ENCODE data around the gene BMPR1A.

The BMPR1A gene

DNA sequence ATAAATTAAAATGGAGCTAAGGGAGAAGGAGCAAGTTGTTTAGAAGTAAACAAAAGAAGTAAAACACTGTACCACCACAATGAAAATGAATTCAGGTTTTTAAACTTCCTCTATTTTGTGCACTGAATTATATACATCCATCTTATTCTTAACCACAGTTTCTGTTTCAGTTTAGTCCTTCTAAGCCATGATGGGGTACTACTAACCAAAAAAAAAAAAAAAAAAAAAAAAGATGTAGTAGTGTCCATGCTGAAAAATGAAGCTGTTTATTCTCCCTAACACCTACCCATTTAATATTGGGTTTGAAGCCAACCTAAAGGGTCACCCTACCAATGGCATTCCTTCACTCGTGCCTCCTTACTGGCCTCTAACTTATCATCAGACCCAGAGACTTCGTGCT lies 3.4 kb upstream of the BMPR1A start:
- no CpG with 5 or more reads among the region's 2 CpGs for WGBS (ENCODE audit: insufficient coverage)

DNA sequence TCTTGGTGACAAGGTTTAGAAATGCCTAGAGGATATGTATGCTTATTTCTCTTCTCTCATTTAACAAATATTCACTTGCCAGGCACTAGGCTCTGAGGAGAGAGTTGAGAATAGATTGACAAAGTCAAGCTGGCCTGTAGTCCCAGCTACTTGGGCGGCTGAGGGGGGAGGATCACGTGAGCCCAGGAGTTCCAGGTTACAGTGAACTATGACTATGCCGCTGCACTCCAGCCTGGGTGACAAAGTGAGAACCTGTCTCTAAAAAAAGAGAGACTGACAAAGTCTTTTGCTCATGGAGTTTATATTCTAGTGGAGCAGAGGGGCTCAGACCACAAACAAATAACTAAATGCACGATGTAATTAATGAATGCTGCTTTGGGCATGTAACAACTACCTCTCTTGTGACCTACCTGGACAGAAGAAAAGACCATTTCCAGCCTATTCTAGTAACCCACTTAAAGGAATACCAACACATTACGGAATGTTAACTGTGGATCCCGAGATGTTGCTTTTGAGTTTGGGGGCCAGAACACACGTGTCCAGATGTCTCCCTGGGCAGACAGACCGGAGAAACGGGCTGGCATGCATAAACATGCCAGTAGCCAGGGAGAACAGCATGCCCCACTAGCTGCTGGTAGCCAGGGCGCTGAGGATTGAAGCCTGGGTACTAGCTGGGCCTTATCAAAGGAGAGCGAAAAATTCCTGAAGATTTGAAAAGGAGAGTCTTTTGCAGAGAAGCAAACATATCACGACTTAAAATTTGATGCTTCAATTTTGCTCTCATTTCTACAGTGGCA lies 2.6 kb upstream of the BMPR1A start:
- Histone ChIP-seq H3K27me3 (replicated peaks in 2 of 5; ENCODE audit: control insufficient read depth in 4 of 5, insufficient read depth in 5 of 5, low read length in 4 of 5) (peaks cover 19 to 59% (median 35%) of the 10 kb centered on the region in 5 experiments), H3K4me3 (ENCODE audit: control insufficient read depth in 1 of 7, extremely low read depth in 1 of 7, insufficient read depth in 4 of 7, low read depth in 2 of 7, low read length in 6 of 7) (no peak overlapping the region), H3K36me3 (ENCODE audit: control insufficient read depth in 4 of 4, insufficient read depth in 4 of 4, low read length in 3 of 4) (no peaks in the 10 kb centered on the region), H3K4me1 (ENCODE audit: control extremely low read depth in 1 of 4, control insufficient read depth in 4 of 4, insufficient read depth in 4 of 4, low read length in 3 of 4) (peaks cover 0 to 23% (median 16%) of the 10 kb centered on the region in 4 experiments), H3K27ac (ENCODE audit: insufficient read depth in 1 of 2, low read depth in 1 of 2, low read length in 2 of 2, poor library complexity in 1 of 2, severe bottlenecking in 2 of 2) (no peak overlapping the region), H3K9me3 (ENCODE audit: control extremely low read depth in 1 of 5, control insufficient read depth in 4 of 5, insufficient read depth in 2 of 5, low read depth in 1 of 5, low read length in 4 of 5) (no peaks in the 10 kb centered on the region)
- DNase-seq: no peak
- ChIA-PET CTCF (no interaction called here), POLR2A (interaction anchor here (0.6 kb wide), 1 partner anchor 222 kb away, joined by 3 read pairs; no protein-coding TSS in a partner anchor)
- 96% methylated on average over 10 of the region's 12 CpGs for WGBS (ENCODE audit: insufficient coverage)

More for the DNA sequence above, 3.4 kb upstream of the BMPR1A start:
- DNase-seq: peak; percentile 39 to 85 (median 69)
- Histone ChIP-seq H3K36me3 (ENCODE audit: control insufficient read depth in 4 of 4, insufficient read depth in 4 of 4, low read length in 3 of 4) (no peaks in the 10 kb centered on the region), H3K4me3 (ENCODE audit: control insufficient read depth in 1 of 7, extremely low read depth in 1 of 7, insufficient read depth in 4 of 7, low read depth in 2 of 7, low read length in 6 of 7) (no peak overlapping the region), H3K9me3 (ENCODE audit: control extremely low read depth in 1 of 5, control insufficient read depth in 4 of 5, insufficient read depth in 2 of 5, low read depth in 1 of 5, low read length in 4 of 5) (no peaks in the 10 kb centered on the region), H3K27ac (ENCODE audit: insufficient read depth in 1 of 2, low read depth in 1 of 2, low read length in 2 of 2, poor library complexity in 1 of 2, severe bottlenecking in 2 of 2) (no peak overlapping the region), H3K27me3 (replicated peaks in 2 of 5; ENCODE audit: control insufficient read depth in 4 of 5, insufficient read depth in 5 of 5, low read length in 4 of 5) (peaks cover 17 to 54% (median 29%) of the 10 kb centered on the region in 5 experiments), H3K4me1 (ENCODE audit: control extremely low read depth in 1 of 4, control insufficient read depth in 4 of 4, insufficient read depth in 4 of 4, low read length in 3 of 4) (peaks cover 0 to 23% (median 16%) of the 10 kb centered on the region in 4 experiments)
- POLR2A ChIA-PET: interaction anchor here (0.6 kb wide), 1 partner anchor 223 kb away, joined by 3 read pairs; no protein-coding TSS in a partner anchor
- CTCF ChIA-PET: interaction anchor here (1.0 kb wide), 1 partner anchor 20 kb away, joined by 4 read pairs; no protein-coding TSS in a partner anchor

DNA sequence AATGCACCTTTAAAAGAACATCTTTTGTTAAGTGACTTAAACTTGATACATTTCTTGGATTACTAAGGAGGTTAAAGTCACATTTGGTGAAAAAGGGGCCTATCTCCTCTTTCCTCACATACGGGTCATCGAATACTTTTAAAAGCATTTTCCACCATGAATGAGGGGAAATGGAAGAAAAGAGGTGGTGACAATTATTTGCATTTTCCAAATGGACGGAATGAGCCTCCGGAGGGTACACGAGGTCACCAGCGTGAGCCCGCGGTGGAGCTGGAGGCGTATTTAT lies 1.0 kb upstream of the BMPR1A start:
- H3K27me3 ChIP-seq (replicated peaks in 2 of 5; ENCODE audit: control insufficient read depth in 4 of 5, insufficient read depth in 5 of 5, low read length in 4 of 5): peaks cover 24 to 65% (median 38%) of the 10 kb centered on the region in 5 experiments
- 7% methylated on average over 7 of the region's 9 CpGs for WGBS (ENCODE audit: insufficient coverage)
- H3K4me1 ChIP-seq (ENCODE audit: control extremely low read depth in 1 of 4, control insufficient read depth in 4 of 4, insufficient read depth in 4 of 4, low read length in 3 of 4): peaks cover 0 to 23% (median 16%) of the 10 kb centered on the region in 4 experiments
- peak in 1 of 3 donors; percentile 9 for DNase-seq
- H3K4me3 ChIP-seq (ENCODE audit: control insufficient read depth in 1 of 7, extremely low read depth in 1 of 7, insufficient read depth in 4 of 7, low read depth in 2 of 7, low read length in 6 of 7): peak overlapping the region in 6 of 7 experiments; percentile 44 to 80 (median 64)
- no peaks in the 10 kb centered on the region for H3K36me3 ChIP-seq (ENCODE audit: control insufficient read depth in 4 of 4, insufficient read depth in 4 of 4, low read length in 3 of 4)
- ChIA-PET CTCF (no interaction called here), POLR2A (no interaction called here)
- H3K27ac ChIP-seq (ENCODE audit: insufficient read depth in 1 of 2, low read depth in 1 of 2, low read length in 2 of 2, poor library complexity in 1 of 2, severe bottlenecking in 2 of 2): peak overlapping the region in 1 of 2 experiments; percentile 76
- H3K9me3 ChIP-seq (ENCODE audit: control extremely low read depth in 1 of 5, control insufficient read depth in 4 of 5, insufficient read depth in 2 of 5, low read depth in 1 of 5, low read length in 4 of 5): no peaks in the 10 kb centered on the region

DNA sequence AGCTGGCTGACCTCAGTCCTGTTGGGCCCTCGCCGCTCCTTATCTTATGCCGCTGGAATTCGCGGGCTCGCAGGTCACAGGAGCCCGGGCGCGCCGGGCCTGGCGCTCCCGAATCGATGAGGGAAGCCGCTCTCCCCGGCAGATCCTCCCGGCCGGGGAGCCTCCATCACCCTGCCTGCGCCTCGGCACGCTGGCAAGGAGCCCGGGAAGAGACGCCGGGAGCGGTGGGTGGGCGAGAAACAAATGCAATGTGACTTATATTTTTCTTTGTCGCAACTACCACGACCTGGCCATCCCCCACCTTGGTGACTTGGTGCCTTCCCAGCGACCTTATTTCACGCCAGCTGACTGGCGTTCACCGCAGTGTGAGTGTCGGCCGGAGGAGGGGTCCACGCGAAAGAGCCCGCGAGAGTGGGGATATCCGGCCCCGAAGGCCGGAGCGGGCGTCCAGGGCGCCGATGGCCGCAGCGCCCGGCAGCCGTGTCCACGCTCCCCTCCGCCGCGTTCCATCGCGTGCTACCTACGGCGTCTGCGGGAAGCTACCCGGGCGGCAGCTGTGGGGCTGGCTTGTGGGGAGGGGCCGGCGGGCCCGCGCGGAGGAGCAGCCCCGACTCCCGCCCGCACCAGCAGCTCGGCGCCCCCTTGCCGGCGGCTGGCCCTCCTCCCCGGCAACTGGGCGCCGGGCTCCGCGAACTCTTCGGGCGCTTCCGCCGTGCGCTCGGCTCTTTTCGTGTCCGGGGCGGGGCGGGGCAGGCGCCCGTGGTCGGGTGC lies 494 bp upstream of the BMPR1A start:
- DNase-seq: peak; percentile 49 to 80 (median 65)
- H3K27ac ChIP-seq (ENCODE audit: insufficient read depth in 1 of 2, low read depth in 1 of 2, low read length in 2 of 2, poor library complexity in 1 of 2, severe bottlenecking in 2 of 2): peak overlapping the region in 1 of 2 experiments; percentile 76
- under 1% methylated on average over 49 of the region's 89 CpGs for WGBS (ENCODE audit: insufficient coverage)
- no peaks in the 10 kb centered on the region for H3K36me3 ChIP-seq (ENCODE audit: control insufficient read depth in 4 of 4, insufficient read depth in 4 of 4, low read length in 3 of 4)
- H3K9me3 ChIP-seq (ENCODE audit: control extremely low read depth in 1 of 5, control insufficient read depth in 4 of 5, insufficient read depth in 2 of 5, low read depth in 1 of 5, low read length in 4 of 5): no peaks in the 10 kb centered on the region
- H3K4me3 ChIP-seq (ENCODE audit: control insufficient read depth in 1 of 7, extremely low read depth in 1 of 7, insufficient read depth in 4 of 7, low read depth in 2 of 7, low read length in 6 of 7): peak overlapping the region; percentile 44 to 80 (median 58)
- peaks cover 27 to 69% (median 41%) of the 10 kb centered on the region in 5 experiments for H3K27me3 ChIP-seq (replicated peaks in 2 of 5; ENCODE audit: control insufficient read depth in 4 of 5, insufficient read depth in 5 of 5, low read length in 4 of 5)
- ChIA-PET CTCF (no interaction called here), POLR2A (interaction anchor here (0.7 kb wide), 1 partner anchor 138 kb away, joined by 3 read pairs; no protein-coding TSS in a partner anchor)
- H3K4me1 ChIP-seq (ENCODE audit: control extremely low read depth in 1 of 4, control insufficient read depth in 4 of 4, insufficient read depth in 4 of 4, low read length in 3 of 4): peaks cover 0 to 23% (median 16%) of the 10 kb centered on the region in 4 experiments

DNA sequence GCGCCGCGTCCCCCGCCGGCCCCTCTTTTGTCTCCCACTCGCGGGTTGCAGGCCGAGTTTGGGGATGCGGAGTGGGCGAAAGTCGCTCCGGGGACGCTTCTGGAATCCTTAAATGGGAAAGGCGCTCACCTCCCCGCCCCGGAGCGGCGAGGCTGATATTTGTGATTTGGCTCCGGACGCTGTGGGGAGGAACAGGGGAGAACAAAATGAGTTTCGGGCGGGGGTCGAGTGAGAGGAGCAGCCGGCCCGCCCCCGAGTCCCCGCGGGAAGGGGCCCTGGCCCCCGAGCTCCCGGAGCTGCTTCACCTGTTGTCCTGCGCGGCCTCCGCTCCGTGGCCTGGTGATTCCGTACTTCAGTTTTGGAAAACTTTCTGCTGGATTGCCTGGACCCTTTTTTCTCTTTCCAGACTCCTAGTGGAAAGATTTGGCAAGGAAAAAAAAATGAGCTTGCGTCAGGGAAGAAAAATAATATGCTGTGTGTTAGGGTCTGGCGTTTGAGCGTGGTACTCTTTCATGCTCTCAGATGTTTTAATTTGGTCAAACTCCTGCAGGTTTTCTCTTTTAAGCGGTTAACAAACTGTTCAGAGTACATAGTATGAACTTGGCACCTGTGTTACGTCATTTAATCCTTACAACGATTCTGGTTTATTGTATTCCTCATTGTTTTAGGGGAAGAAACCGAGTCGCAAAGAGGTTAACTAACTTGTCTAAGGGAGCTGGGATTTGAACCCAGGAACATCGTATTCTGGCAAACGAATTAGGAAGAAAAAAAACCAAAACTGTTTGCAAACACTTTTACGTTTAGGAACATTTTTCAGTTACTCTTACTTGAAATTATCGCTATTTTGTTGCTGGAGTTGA lies 924 bp downstream of the BMPR1A start:
- Histone ChIP-seq H3K4me1 (ENCODE audit: control extremely low read depth in 1 of 4, control insufficient read depth in 4 of 4, insufficient read depth in 4 of 4, low read length in 3 of 4) (peaks cover 0 to 23% (median 16%) of the 10 kb centered on the region in 4 experiments), H3K27me3 (replicated peaks in 2 of 5; ENCODE audit: control insufficient read depth in 4 of 5, insufficient read depth in 5 of 5, low read length in 4 of 5) (peaks cover 32 to 81% (median 44%) of the 10 kb centered on the region in 5 experiments), H3K4me3 (ENCODE audit: control insufficient read depth in 1 of 7, extremely low read depth in 1 of 7, insufficient read depth in 4 of 7, low read depth in 2 of 7, low read length in 6 of 7) (peak overlapping the region in 6 of 7 experiments; percentile 35 to 80 (median 56)), H3K9me3 (ENCODE audit: control extremely low read depth in 1 of 5, control insufficient read depth in 4 of 5, insufficient read depth in 2 of 5, low read depth in 1 of 5, low read length in 4 of 5) (no peaks in the 10 kb centered on the region), H3K36me3 (ENCODE audit: control insufficient read depth in 4 of 4, insufficient read depth in 4 of 4, low read length in 3 of 4) (no peaks in the 10 kb centered on the region), H3K27ac (ENCODE audit: insufficient read depth in 1 of 2, low read depth in 1 of 2, low read length in 2 of 2, poor library complexity in 1 of 2, severe bottlenecking in 2 of 2) (peak overlapping the region in 1 of 2 experiments; percentile 10)
- DNase-seq: peak in 2 of 3 donors; percentile 26 to 39
- POLR2A ChIA-PET: no interaction called here
- 5% methylated on average over 28 of the region's 47 CpGs for WGBS (ENCODE audit: insufficient coverage)
- CTCF ChIA-PET: interaction anchor here (0.7 kb wide), 1 partner anchor 227 kb away, joined by 3 read pairs; no protein-coding TSS in a partner anchor

DNA sequence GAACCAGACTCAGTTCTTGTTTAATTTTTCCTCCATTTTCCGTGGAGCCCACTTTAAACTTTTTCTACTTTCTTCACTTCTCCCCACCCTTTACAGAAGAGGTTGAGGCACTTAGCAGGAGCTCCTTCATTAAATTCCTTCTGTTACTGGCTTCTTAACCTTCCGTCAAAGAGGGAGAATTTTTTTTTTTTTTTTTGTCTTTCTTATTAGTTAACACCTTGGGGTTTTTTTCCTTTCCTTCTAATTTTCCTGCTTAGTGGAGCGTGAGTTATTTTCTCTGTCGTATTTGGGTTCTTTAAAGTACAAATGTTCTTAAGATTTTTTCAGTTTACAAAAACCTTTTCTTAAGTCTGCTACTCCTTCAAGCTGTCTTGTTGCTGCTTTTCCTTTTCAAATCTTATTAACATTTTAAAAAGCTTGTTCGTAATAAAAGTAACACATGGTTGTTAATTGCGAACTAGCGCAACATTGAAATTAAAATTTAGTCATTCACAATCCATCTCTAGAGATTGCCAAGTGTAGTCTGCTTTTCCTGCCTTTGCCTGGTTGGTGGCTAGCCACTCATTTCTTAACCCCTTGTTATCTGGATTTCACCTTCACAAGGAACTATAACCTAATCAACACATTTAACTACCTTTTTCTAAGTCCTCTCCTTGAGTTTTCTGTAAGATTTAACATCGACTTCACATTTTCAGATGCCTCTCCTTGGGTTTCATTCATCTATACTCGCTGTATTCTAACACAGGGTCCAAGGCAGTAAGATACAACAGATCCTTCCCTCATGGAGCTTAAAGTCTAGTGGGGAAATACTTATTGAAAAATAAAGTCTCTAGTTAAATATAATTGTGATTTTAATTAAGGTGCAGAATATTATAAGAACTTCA lies 2.0 kb downstream of the BMPR1A start:
- CTCF ChIA-PET: interaction anchor here (0.7 kb wide), 1 partner anchor 226 kb away, joined by 3 read pairs; no protein-coding TSS in a partner anchor
- Histone ChIP-seq H3K36me3 (ENCODE audit: control insufficient read depth in 4 of 4, insufficient read depth in 4 of 4, low read length in 3 of 4) (no peaks in the 10 kb centered on the region), H3K4me3 (ENCODE audit: control insufficient read depth in 1 of 7, extremely low read depth in 1 of 7, insufficient read depth in 4 of 7, low read depth in 2 of 7, low read length in 6 of 7) (no peak overlapping the region), H3K27ac (ENCODE audit: insufficient read depth in 1 of 2, low read depth in 1 of 2, low read length in 2 of 2, poor library complexity in 1 of 2, severe bottlenecking in 2 of 2) (no peak overlapping the region), H3K4me1 (ENCODE audit: control extremely low read depth in 1 of 4, control insufficient read depth in 4 of 4, insufficient read depth in 4 of 4, low read length in 3 of 4) (peaks cover 0 to 19% (median 16%) of the 10 kb centered on the region in 4 experiments), H3K27me3 (replicated peaks in 2 of 5; ENCODE audit: control insufficient read depth in 4 of 5, insufficient read depth in 5 of 5, low read length in 4 of 5) (peaks cover 31 to 92% (median 43%) of the 10 kb centered on the region in 5 experiments), H3K9me3 (ENCODE audit: control extremely low read depth in 1 of 5, control insufficient read depth in 4 of 5, insufficient read depth in 2 of 5, low read depth in 1 of 5, low read length in 4 of 5) (no peaks in the 10 kb centered on the region)
- 40% methylated on average over 3 of the region's 9 CpGs for WGBS (ENCODE audit: insufficient coverage)
- peak in 1 of 3 donors; percentile 13 for DNase-seq
- POLR2A ChIA-PET: interaction anchor here (0.6 kb wide), 1 partner anchor 12 kb away, joined by 4 read pairs; no protein-coding TSS in a partner anchor

Data from common myeloid progenitor, CD34-positive (primary cell).